Endometrium (tissue), 2 donors: ENCODE results near the gene NPC1L1.
"Not testable (repeated sequence)": the region's sequence is repeated elsewhere in the genome, so short reads cannot be mapped to it uniquely, and the experiment has no call there.

ENCODE experiments used
- FAIRE-seq: peaks from 2 replicates; lab custom pipeline; 2012; peaks lifted over from hg19 to GRCh38; lab: Jason Lieb, UNC
- donor health status: control.
- donor health status: control.

NPC1L1 gene

GRCh38 chr7:44506592-44507288 is 34.4 kb downstream of the NPC1L1 start:
- not testable (repeated sequence) for FAIRE-seq

- FAIRE-seq: no peak
Measured at GRCh38 chr7:44505595-44505994, 35.5 kb downstream of the NPC1L1 start.

GRCh38 chr7:44498230-44498954 is 42.7 kb downstream of the NPC1L1 start:
- FAIRE-seq: no peak

- FAIRE-seq: no peak
Measured at GRCh38 chr7:44497155-44498027, 43.7 kb downstream of the NPC1L1 start.

GRCh38 chr7:44496385-44496784 is 44.7 kb downstream of the NPC1L1 start:
- FAIRE-seq: no peak

- FAIRE-seq: peak; percentile 82
Measured at GRCh38 chr7:44494960-44495359, 46.2 kb downstream of the NPC1L1 start.

GRCh38 chr7:44491229-44491628 is 49.9 kb downstream of the NPC1L1 start:
- FAIRE-seq: no peak

- FAIRE-seq: no peak
Measured at GRCh38 chr7:44490351-44491200, 50.6 kb downstream of the NPC1L1 start, which contains the start of gene NUDCD3. TSS of gene NUDCD3 (minus strand) at chr7:44490658. CDS start at chr7:44490600, 58 bp downstream.

GRCh38 chr7:44489955-44490350 is 51.2 kb downstream of the NPC1L1 start:
- no peak for FAIRE-seq

GRCh38 chr7:44488955-44489354 is 52.2 kb downstream of the NPC1L1 start:
- no peak for FAIRE-seq

GRCh38 chr7:44486693-44487092 is 54.4 kb downstream of the NPC1L1 start:
- no peak for FAIRE-seq

- no peak for FAIRE-seq
Measured at GRCh38 chr7:44486001-44486400, 55.1 kb downstream of the NPC1L1 start.

GRCh38 chr7:44484482-44485313 is 56.4 kb downstream of the NPC1L1 start:
- FAIRE-seq: no peak

- FAIRE-seq: no peak
Measured at GRCh38 chr7:44482502-44483485, 58.3 kb downstream of the NPC1L1 start.

GRCh38 chr7:44477938-44478337 is 63.2 kb downstream of the NPC1L1 start:
- FAIRE-seq: no peak

GRCh38 chr7:44477063-44477830 is 63.9 kb downstream of the NPC1L1 start:
- no peak for FAIRE-seq

- no peak for FAIRE-seq
Measured at GRCh38 chr7:44476313-44476712, 64.8 kb downstream of the NPC1L1 start.

GRCh38 chr7:44473295-44473694 is 67.8 kb downstream of the NPC1L1 start:
- no peak for FAIRE-seq

- FAIRE-seq: no peak
Measured at GRCh38 chr7:44472843-44473242, 68.3 kb downstream of the NPC1L1 start.
